Sigmoid colon (tissue), 4 donors: ENCODE measurements around the gene CACNA1C.

ENCODE experiments used
- EP300 ChIP-seq, 4 donors: sonication (generic); formaldehyde crosslinking; IDR thresholded peaks; one replicate each; pipeline ENCODE4 v1.6.1; 2017; ENCODE audit warnings: antibody characterized with exemption in 4 of 4
- POLR2A ChIP-seq, 2 donors: fragments of 450-650 bp; IDR thresholded peaks; one replicate each; pipeline ENCODE4 v1.6.1; 2016; ENCODE audit warnings: antibody characterized with exemption in 2 of 2, mild to moderate bottlenecking in 2 of 2, moderate library complexity in 2 of 2
- POLR2AphosphoS5 ChIP-seq, 4 donors: sonication (generic); formaldehyde crosslinking; IDR thresholded peaks; one replicate each; pipeline ENCODE4 v1.6.1; 2017; ENCODE audit warnings: antibody characterized with exemption in 4 of 4
- TF ChIP-seq, protein P1 (sequence below), 4 experiments: fragments of 450-650 bp in 3 of 4; fragments of 200-600 bp in 1 of 4; IDR thresholded peaks; one replicate each; pipeline ENCODE4 v1.5.1; 2016 to 2019; ENCODE audit warnings: antibody characterized with exemption in 4 of 4, mild to moderate bottlenecking in 3 of 4, moderate library complexity in 2 of 4

GRCh38 chr12:2732290-2732689 lies 679.5 kb downstream of the CACNA1C start:
- TF ChIP-seq POLR2A (IDR thresholded peaks at IDR 0.05) (no peak), POLR2AphosphoS5 (IDR thresholded peaks at IDR 0.05) (no peak), EP300 (IDR thresholded peaks at IDR 0.05) (no peak)
- TF ChIP-seq, protein P1, sequence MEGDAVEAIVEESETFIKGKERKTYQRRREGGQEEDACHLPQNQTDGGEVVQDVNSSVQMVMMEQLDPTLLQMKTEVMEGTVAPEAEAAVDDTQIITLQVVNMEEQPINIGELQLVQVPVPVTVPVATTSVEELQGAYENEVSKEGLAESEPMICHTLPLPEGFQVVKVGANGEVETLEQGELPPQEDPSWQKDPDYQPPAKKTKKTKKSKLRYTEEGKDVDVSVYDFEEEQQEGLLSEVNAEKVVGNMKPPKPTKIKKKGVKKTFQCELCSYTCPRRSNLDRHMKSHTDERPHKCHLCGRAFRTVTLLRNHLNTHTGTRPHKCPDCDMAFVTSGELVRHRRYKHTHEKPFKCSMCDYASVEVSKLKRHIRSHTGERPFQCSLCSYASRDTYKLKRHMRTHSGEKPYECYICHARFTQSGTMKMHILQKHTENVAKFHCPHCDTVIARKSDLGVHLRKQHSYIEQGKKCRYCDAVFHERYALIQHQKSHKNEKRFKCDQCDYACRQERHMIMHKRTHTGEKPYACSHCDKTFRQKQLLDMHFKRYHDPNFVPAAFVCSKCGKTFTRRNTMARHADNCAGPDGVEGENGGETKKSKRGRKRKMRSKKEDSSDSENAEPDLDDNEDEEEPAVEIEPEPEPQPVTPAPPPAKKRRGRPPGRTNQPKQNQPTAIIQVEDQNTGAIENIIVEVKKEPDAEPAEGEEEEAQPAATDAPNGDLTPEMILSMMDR (IDR thresholded peaks at IDR 0.05): no peak
